IMR-90 (cell line): ENCODE data around the gene LTC4S. TPM values are rescaled to one million over a fixed set of nuclear protein-coding genes. Genes with fewer than 3 reads are reported as not detected.
A peak's percentile ranks its signal among the peaks of the same experiment; 100 is the strongest.

Experiments
- ATAC-seq: fragments of 200-7000 bp; cut with Tn5 transposase; 2 replicates; pipeline ENCODE4 v1.9.1; 2020; ENCODE audit warnings: low read depth, mild to moderate bottlenecking, moderate library complexity
- BruUV-seq: library from RNA; stranded (reverse); fragments of 400-500 nt; replicated peaks from 2 replicates; lab custom pipeline; 2021; lab: Mats Ljungman, UMichigan
- CTCF ChIA-PET: fragments of 300-600 bp; formaldehyde crosslinking; extraction: SDS; loops from one replicate; lab custom pipeline; 2021; ENCODE audit warnings: antibody characterized with exemption; lab: Yijun Ruan, JAX
- POLR2A ChIA-PET: fragments of 300-600 bp; sonication (Branson Sonifier 250); formaldehyde crosslinking; loops from one replicate; lab custom pipeline; 2022; ENCODE audit warnings: antibody characterized with exemption; ENCODE audit not compliant: unreplicated experiment; lab: Charles Lee
- DNase-seq: peaks from one replicate; pipeline ENCODE4 v3.0.0; 2013
- H2AFZ ChIP-seq: replicated peaks from 2 replicates; pipeline ENCODE3; 2013; ENCODE audit warnings: low read length, mild to moderate bottlenecking; ENCODE audit not compliant: poor library complexity
- H2AK5ac ChIP-seq: 2 replicates; pipeline ENCODE4 v1.6.1; 2013; ENCODE audit warnings: low read depth, low read length, inconsistent platforms
- H2AK9ac ChIP-seq: replicated peaks from 2 replicates; pipeline ENCODE3; 2013; ENCODE audit warnings: mild to moderate bottlenecking, low read depth, low read length, moderate library complexity; ENCODE audit not compliant: poor library complexity
- H2BK120ac ChIP-seq: 2 replicates; pipeline ENCODE4 v1.6.1; 2013; ENCODE audit warnings: low read depth, low read length, inconsistent platforms
- H2BK15ac ChIP-seq: 3 replicates; pipeline ENCODE4 v1.6.1; 2013; ENCODE audit warnings: low read depth, low read length, inconsistent platforms
- H2BK20ac ChIP-seq: 2 replicates; pipeline ENCODE4 v1.6.1; 2013; ENCODE audit warnings: low read depth, mild to moderate bottlenecking, inconsistent platforms, low read length, moderate library complexity
- H2BK5ac ChIP-seq: 2 replicates; pipeline ENCODE4 v1.6.1; 2013; ENCODE audit warnings: mild to moderate bottlenecking, low read depth, low read length, inconsistent platforms; ENCODE audit not compliant: poor library complexity, severe bottlenecking
- H3K14ac ChIP-seq: replicated peaks from 2 replicates; pipeline ENCODE4 v1.6.1; 2013; ENCODE audit warnings: low read depth, low read length, inconsistent platforms
- H3K18ac ChIP-seq: 2 replicates; pipeline ENCODE4 v1.6.1; 2013; ENCODE audit warnings: low read depth, low read length, control low read depth
- H3K23ac ChIP-seq: 2 replicates; pipeline ENCODE4 v1.6.1; 2013; ENCODE audit warnings: low read depth, low read length, inconsistent platforms
- H3K27ac ChIP-seq: 2 replicates; pipeline ENCODE4 v1.5.1; 2013; ENCODE audit warnings: mild to moderate bottlenecking, control low read depth, low read length; ENCODE audit not compliant: insufficient read depth
- H3K27me3 ChIP-seq: 2 replicates; pipeline ENCODE4 v1.6.1; 2013; ENCODE audit warnings: low read length; ENCODE audit not compliant: control insufficient read depth, insufficient read depth
- H3K36me3 ChIP-seq: 2 replicates; pipeline ENCODE4 v1.6.1; 2013; ENCODE audit warnings: low read length, mixed read lengths; ENCODE audit not compliant: control insufficient read depth, insufficient read depth
- H3K4ac ChIP-seq: 2 replicates; pipeline ENCODE4 v1.6.1; 2013; ENCODE audit warnings: low read depth, low read length, inconsistent platforms
- H3K4me1 ChIP-seq: 2 replicates; pipeline ENCODE4 v1.6.1; 2013; ENCODE audit warnings: low read length, mixed read lengths; ENCODE audit not compliant: control insufficient read depth, insufficient read depth
- H3K4me2 ChIP-seq: 2 replicates; pipeline ENCODE4 v1.6.1; 2013; ENCODE audit warnings: low read depth, mild to moderate bottlenecking, control low read depth, low read length, moderate library complexity
- H3K4me3 ChIP-seq: 2 replicates; pipeline ENCODE4 v1.5.1; 2013; ENCODE audit warnings: low read depth, mild to moderate bottlenecking, control low read depth, low read length, moderate library complexity; ENCODE audit not compliant: insufficient read depth
- H3K56ac ChIP-seq: 2 replicates; pipeline ENCODE4 v1.6.1; 2013; ENCODE audit warnings: low read length, inconsistent platforms; ENCODE audit not compliant: insufficient read depth; ENCODE audit errors: extremely low read depth
- H3K79me1 ChIP-seq, 2 experiments: 2 replicates each; pipeline ENCODE4 v1.6.1; 2013; ENCODE audit warnings: low read length in 2 of 2, inconsistent platforms in 1 of 2, low read depth in 1 of 2
- H3K9ac ChIP-seq: 2 replicates; pipeline ENCODE4 v1.6.1; 2013; ENCODE audit warnings: low read depth, low read length, control low read depth
- H3K9me1 ChIP-seq: 2 replicates; pipeline ENCODE4 v1.6.1; 2013; ENCODE audit warnings: low read length, inconsistent platforms; ENCODE audit not compliant: insufficient read depth
- H3K9me3 ChIP-seq: 2 replicates; pipeline ENCODE4 v1.6.1; 2013; ENCODE audit warnings: low read length; ENCODE audit not compliant: control insufficient read depth, insufficient read depth
- H4K20me1 ChIP-seq: 2 replicates; pipeline ENCODE4 v1.6.1; 2013; ENCODE audit warnings: low read length, inconsistent platforms; ENCODE audit not compliant: insufficient read depth
- H4K5ac ChIP-seq: 2 replicates; pipeline ENCODE4 v1.6.1; 2013; ENCODE audit warnings: mild to moderate bottlenecking, low read depth, low read length, control low read depth
- H4K8ac ChIP-seq, 2 experiments: 2 replicates each; pipeline ENCODE4 v1.6.1; 2013; ENCODE audit warnings: low read depth in 2 of 2, low read length in 2 of 2, control low read depth in 1 of 2, inconsistent platforms in 1 of 2
- H4K91ac ChIP-seq: 2 replicates; pipeline ENCODE4 v1.6.1; 2013; ENCODE audit warnings: low read depth, low read length, inconsistent platforms; ENCODE audit not compliant: insufficient read depth
- BHLHE40 ChIP-seq: fragments of 150-350 bp; IDR thresholded peaks from 2 replicates; pipeline ENCODE4 v1.6.1; 2016; ENCODE audit warnings: mild to moderate bottlenecking, low read depth, low read length
- CEBPB ChIP-seq: IDR thresholded peaks from 2 replicates; pipeline ENCODE4 v1.6.1; 2012; ENCODE audit warnings: low read depth, low read length, improper control_type of control experiment
- CHD1 ChIP-seq: IDR thresholded peaks from 2 replicates; pipeline ENCODE4 v1.6.1; 2012; ENCODE audit warnings: low read depth, low read length, improper control_type of control experiment
- FOS ChIP-seq: fragments of 150-350 bp; IDR thresholded peaks from 2 replicates; pipeline ENCODE4 v1.6.1; 2016; ENCODE audit warnings: low read depth, low read length
- MAFK ChIP-seq: IDR thresholded peaks from 2 replicates; pipeline ENCODE4 v1.6.1; 2012; ENCODE audit warnings: low read depth, low read length, improper control_type of control experiment
- MAZ ChIP-seq: IDR thresholded peaks from 2 replicates; pipeline ENCODE4 v1.6.1; 2012; ENCODE audit warnings: low read depth, mild to moderate bottlenecking, low read length, improper control_type of control experiment, moderate library complexity, borderline replicate concordance
- MXI1 ChIP-seq: IDR thresholded peaks from 2 replicates; pipeline ENCODE4 v1.6.1; 2012; ENCODE audit warnings: low read depth, mild to moderate bottlenecking, low read length, moderate library complexity, borderline replicate concordance
- NFE2L2 ChIP-seq: fragments of 150-350 bp; IDR thresholded peaks from 2 replicates; pipeline ENCODE4 v1.6.1; 2016; ENCODE audit warnings: low read depth, mild to moderate bottlenecking, low read length
- RAD21 ChIP-seq: IDR thresholded peaks from 2 replicates; pipeline ENCODE4 v1.6.1; 2012; ENCODE audit warnings: low read length, improper control_type of control experiment
- RCOR1 ChIP-seq: IDR thresholded peaks from 2 replicates; pipeline ENCODE4 v1.6.1; 2012; ENCODE audit warnings: mild to moderate bottlenecking, low read length, improper control_type of control experiment; ENCODE audit not compliant: insufficient replicate concordance
- RFX5 ChIP-seq: IDR thresholded peaks from 2 replicates; pipeline ENCODE4 v1.8.0; 2012; ENCODE audit warnings: low read depth, mild to moderate bottlenecking, low read length, moderate library complexity
- SMC3 ChIP-seq: fragments of 150-350 bp; IDR thresholded peaks from 2 replicates; pipeline ENCODE4 v1.6.1; 2016; ENCODE audit warnings: low read depth, mild to moderate bottlenecking, antibody characterized with exemption, low read length, moderate library complexity
- WGBS, 2 experiments: methylation state at CpG; one replicate each; pipeline versions ENCODE4 v1.1.5 to v1.1.7; 2013; ENCODE audit warnings: missing lambda C conversion rate in 2 of 2; ENCODE audit not compliant: insufficient read length in 1 of 2; ENCODE audit errors: extremely low coverage in 2 of 2; 5-methylcytosine and 5-hydroxymethylcytosine counted together
- dilution Hi-C: fragments of 300-500 bp; cut with HindIII; formaldehyde crosslinking; loops from one replicate; pipeline ENCODE4 v1.14.3; 2018; ENCODE audit warnings: low sequenced_read_pairs; ENCODE audit not compliant: unreplicated experiment
- in situ Hi-C: fragments of 300-500 bp; cut with MboI; formaldehyde crosslinking; loops from 3 replicates; pipeline ENCODE4 v1.14.3; 2019; ENCODE audit warnings: low sequenced_read_pairs, inconsistent platforms, mixed read lengths
- intact Hi-C: fragments of 100-400 bp; cut with micrococcal nuclease; formaldehyde crosslinking; loops from 2 replicates; pipeline ENCODE4 v1.10.0; 2022
- polyA plus RNA-seq, 3 experiments: library from polyadenylated mRNA; depleted of rRNA; stranded (reverse); fragments of >200 nt; gene quantifications; 2 replicates each; pipeline ENCODE4 v1.2.3, GENCODE V29; 2012; ENCODE audit warnings: low replicate concordance in 1 of 3
- total RNA-seq: library from RNA; depleted of rRNA; stranded (reverse); fragments of >200 nt; gene quantifications from 2 replicates; pipeline ENCODE4 v1.2.3, GENCODE V29; 2012
- TF ChIP-seq, protein P1 (sequence below): conservative IDR thresholded peaks from 2 replicates; pipeline ENCODE4 v1.5.1; 2012; ENCODE audit warnings: mild to moderate bottlenecking, low read depth, low read length, improper control_type of control experiment
- TF ChIP-seq, protein P2 (sequence below): fragments of 150-350 bp; IDR thresholded peaks from 2 replicates; pipeline ENCODE4 v1.6.1; 2017; ENCODE audit warnings: mild to moderate bottlenecking, antibody characterized with exemption, low read length, low read depth
- TF ChIP-seq, protein P3 (sequence below): fragments of 150-350 bp; IDR thresholded peaks from 2 replicates; pipeline ENCODE4 v1.6.1; 2016; ENCODE audit warnings: low read depth, mild to moderate bottlenecking, low read length, moderate library complexity, borderline replicate concordance

The LTC4S gene
- total and polyA plus RNA-seq, 2 of the 4 experiments (the other 2 are of a cell fraction): 0.72 TPM; not detected in 1

DNA sequence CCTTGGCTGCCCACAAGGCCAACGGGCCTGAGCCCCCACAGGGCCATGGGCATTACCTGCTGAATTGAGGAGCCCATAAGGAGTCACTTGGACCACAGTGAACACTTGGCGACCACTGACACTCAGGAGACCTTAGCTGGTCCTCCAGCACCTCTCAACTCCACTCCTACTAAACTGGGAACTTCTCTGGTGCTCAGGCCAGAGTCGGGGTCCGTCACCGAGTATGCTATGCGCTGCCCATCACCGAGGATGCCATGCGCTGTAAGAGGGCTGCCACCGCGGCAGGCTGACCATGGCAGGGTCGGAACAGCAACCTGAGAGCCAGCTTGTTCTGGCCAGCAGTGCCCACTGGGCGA lies 26.3 kb downstream of the LTC4S start:
- Histone ChIP-seq H3K27ac (peak overlapping the region; percentile 99), H2AK9ac (peak overlapping the region; percentile 96), H3K36me3 (peaks cover 31% of the 10 kb centered on the region), H2BK15ac (peak overlapping the region; percentile 27; the same call in 2 of the 3 replicates), H2AK5ac (peak overlapping the region; percentile 98), H3K18ac (peak overlapping the region; percentile 86), H2BK5ac (peak overlapping the region; percentile 94), H3K4me1 (peaks cover 39% of the 10 kb centered on the region), H3K23ac (peak overlapping the region; percentile 92), H3K4me2 (peak overlapping the region; percentile 89), H3K9ac (peak overlapping the region; percentile 48), H3K79me1 (peaks cover 11 to 54% of the 10 kb centered on the region in 2 experiments), H3K14ac (peak overlapping the region; percentile 94), H4K8ac (peak overlapping the region; percentile 82 to 89), H3K56ac (peak overlapping the region; percentile 80; the same call in 1 of the 2 replicates), H2BK20ac (peak overlapping the region; percentile 94), H3K4me3 (peak overlapping the region; percentile 38), H4K91ac (peak overlapping the region; percentile 93), H3K9me1 (peaks cover 34% of the 10 kb centered on the region), H4K5ac (peak overlapping the region; percentile 84), H4K20me1 (peaks cover 44% of the 10 kb centered on the region), H3K9me3 (no peaks in the 10 kb centered on the region), H3K27me3 (no peaks in the 10 kb centered on the region), H2BK120ac (peak overlapping the region; percentile 98), H2AFZ (peak overlapping the region; percentile 89), H3K4ac (peak overlapping the region; percentile 98)
- BruUV-seq: no TSS peak
- intact Hi-C loops: loop anchor here (5.0 kb wide), 1 partner anchor 198 kb away; the partner anchor contains the start of gene HNRNPH1
- ChIA-PET POLR2A (interaction anchor here (0.6 to 1.0 kb wide), 2 partner anchors 65 to 78 kb away, joined by 4 read pairs; no protein-coding TSS in a partner anchor), CTCF (no interaction called here)
- dilution Hi-C loops: no loop called here
- DNase-seq (no peak), ATAC-seq (no peak)
- TF ChIP-seq, protein P1, sequence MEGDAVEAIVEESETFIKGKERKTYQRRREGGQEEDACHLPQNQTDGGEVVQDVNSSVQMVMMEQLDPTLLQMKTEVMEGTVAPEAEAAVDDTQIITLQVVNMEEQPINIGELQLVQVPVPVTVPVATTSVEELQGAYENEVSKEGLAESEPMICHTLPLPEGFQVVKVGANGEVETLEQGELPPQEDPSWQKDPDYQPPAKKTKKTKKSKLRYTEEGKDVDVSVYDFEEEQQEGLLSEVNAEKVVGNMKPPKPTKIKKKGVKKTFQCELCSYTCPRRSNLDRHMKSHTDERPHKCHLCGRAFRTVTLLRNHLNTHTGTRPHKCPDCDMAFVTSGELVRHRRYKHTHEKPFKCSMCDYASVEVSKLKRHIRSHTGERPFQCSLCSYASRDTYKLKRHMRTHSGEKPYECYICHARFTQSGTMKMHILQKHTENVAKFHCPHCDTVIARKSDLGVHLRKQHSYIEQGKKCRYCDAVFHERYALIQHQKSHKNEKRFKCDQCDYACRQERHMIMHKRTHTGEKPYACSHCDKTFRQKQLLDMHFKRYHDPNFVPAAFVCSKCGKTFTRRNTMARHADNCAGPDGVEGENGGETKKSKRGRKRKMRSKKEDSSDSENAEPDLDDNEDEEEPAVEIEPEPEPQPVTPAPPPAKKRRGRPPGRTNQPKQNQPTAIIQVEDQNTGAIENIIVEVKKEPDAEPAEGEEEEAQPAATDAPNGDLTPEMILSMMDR: no peak
- TF ChIP-seq MAZ (no peak), BHLHE40 (no peak), SMC3 (no peak), MAFK (no peak), NFE2L2 (no peak), FOS (no peak), CEBPB (no peak), RFX5 (no peak), CHD1 (no peak), MXI1 (no peak), RCOR1 (no peak), RAD21 (no peak)
- TF ChIP-seq, protein P2, sequence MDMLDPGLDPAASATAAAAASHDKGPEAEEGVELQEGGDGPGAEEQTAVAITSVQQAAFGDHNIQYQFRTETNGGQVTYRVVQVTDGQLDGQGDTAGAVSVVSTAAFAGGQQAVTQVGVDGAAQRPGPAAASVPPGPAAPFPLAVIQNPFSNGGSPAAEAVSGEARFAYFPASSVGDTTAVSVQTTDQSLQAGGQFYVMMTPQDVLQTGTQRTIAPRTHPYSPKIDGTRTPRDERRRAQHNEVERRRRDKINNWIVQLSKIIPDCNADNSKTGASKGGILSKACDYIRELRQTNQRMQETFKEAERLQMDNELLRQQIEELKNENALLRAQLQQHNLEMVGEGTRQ: no peak
- TF ChIP-seq, protein P3, sequence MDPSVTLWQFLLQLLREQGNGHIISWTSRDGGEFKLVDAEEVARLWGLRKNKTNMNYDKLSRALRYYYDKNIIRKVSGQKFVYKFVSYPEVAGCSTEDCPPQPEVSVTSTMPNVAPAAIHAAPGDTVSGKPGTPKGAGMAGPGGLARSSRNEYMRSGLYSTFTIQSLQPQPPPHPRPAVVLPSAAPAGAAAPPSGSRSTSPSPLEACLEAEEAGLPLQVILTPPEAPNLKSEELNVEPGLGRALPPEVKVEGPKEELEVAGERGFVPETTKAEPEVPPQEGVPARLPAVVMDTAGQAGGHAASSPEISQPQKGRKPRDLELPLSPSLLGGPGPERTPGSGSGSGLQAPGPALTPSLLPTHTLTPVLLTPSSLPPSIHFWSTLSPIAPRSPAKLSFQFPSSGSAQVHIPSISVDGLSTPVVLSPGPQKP: no peak
- WGBS, 2 experiments: 71% methylated on average over 9 of the region's 12 CpGs; no CpG with 5 or more reads in 1 of the 2 experiments
- in situ Hi-C loops: no loop called here
